Body of pancreas (tissue), 4 donors: Measurements from ENCODE around the gene PCDHGC3.

ENCODE experiments used
- CTCF ChIP-seq, 7 experiments: fragments of 450-650 bp in 4 of 7; fragments of 200-600 bp in 3 of 7; sonication (generic) in 3 of 7; IDR thresholded peaks; one replicate each; pipeline ENCODE4 v1.5.1; 2016 to 2019; ENCODE audit warnings: antibody characterized with exemption in 7 of 7
- POLR2A ChIP-seq, 3 donors: fragments of 450-650 bp; IDR thresholded peaks; one replicate each; pipeline ENCODE4 v1.6.1; 2016; ENCODE audit warnings: antibody characterized with exemption in 3 of 3, mild to moderate bottlenecking in 2 of 3

GRCh38 chr5:141517880-141518617 lies 42.3 kb downstream of the PCDHGC3 start:
- TF ChIP-seq CTCF (IDR thresholded peaks at IDR 0.05) (no peak), POLR2A (IDR thresholded peaks at IDR 0.05) (no peak)
